ENCODE measurements around the gene TEKT1.

DNA sequence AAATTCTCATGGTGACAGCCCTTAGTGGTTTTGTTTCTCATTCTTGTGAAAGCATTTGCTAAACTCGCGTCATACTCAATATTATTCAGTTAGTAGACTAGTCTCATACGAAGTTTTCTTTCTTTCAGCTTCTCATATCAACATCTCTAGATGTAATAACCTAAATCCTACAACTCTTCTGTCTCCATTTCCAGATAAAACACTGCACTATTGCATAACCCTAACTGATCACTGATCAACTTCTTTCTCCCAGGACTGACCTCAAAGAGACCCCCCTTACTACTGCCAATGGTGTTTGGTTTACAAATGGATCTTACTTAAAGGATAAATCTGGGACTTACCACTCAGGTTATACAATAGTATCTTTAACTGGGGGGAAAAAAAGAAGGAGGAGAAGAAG lies 36.3 kb upstream of the TEKT1 start:
- TF ChIP-seq ZNF112 (tag by site-specific recombination; IDR thresholded peaks at IDR 0.05): no peak
- no peak for TF ChIP-seq YY1 (tag by site-specific recombination; IDR thresholded peaks at IDR 0.05)
- TF ChIP-seq, protein P1, sequence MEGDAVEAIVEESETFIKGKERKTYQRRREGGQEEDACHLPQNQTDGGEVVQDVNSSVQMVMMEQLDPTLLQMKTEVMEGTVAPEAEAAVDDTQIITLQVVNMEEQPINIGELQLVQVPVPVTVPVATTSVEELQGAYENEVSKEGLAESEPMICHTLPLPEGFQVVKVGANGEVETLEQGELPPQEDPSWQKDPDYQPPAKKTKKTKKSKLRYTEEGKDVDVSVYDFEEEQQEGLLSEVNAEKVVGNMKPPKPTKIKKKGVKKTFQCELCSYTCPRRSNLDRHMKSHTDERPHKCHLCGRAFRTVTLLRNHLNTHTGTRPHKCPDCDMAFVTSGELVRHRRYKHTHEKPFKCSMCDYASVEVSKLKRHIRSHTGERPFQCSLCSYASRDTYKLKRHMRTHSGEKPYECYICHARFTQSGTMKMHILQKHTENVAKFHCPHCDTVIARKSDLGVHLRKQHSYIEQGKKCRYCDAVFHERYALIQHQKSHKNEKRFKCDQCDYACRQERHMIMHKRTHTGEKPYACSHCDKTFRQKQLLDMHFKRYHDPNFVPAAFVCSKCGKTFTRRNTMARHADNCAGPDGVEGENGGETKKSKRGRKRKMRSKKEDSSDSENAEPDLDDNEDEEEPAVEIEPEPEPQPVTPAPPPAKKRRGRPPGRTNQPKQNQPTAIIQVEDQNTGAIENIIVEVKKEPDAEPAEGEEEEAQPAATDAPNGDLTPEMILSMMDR (tag by site-specific recombination; IDR thresholded peaks at IDR 0.05): no peak
- no peak for TF ChIP-seq ZNF571 (tag by site-specific recombination; IDR thresholded peaks at IDR 0.05)
- no peak for TF ChIP-seq ZNF114 (tag by site-specific recombination; IDR thresholded peaks at IDR 0.05)
- TF ChIP-seq, protein P2, sequence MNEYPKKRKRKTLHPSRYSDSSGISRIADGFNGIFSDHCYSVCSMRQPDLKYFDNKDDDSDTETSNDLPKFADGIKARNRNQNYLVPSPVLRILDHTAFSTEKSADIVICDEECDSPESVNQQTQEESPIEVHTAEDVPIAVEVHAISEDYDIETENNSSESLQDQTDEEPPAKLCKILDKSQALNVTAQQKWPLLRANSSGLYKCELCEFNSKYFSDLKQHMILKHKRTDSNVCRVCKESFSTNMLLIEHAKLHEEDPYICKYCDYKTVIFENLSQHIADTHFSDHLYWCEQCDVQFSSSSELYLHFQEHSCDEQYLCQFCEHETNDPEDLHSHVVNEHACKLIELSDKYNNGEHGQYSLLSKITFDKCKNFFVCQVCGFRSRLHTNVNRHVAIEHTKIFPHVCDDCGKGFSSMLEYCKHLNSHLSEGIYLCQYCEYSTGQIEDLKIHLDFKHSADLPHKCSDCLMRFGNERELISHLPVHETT (tag by site-specific recombination; IDR thresholded peaks at IDR 0.05): no peak
- TF ChIP-seq, protein P3, sequence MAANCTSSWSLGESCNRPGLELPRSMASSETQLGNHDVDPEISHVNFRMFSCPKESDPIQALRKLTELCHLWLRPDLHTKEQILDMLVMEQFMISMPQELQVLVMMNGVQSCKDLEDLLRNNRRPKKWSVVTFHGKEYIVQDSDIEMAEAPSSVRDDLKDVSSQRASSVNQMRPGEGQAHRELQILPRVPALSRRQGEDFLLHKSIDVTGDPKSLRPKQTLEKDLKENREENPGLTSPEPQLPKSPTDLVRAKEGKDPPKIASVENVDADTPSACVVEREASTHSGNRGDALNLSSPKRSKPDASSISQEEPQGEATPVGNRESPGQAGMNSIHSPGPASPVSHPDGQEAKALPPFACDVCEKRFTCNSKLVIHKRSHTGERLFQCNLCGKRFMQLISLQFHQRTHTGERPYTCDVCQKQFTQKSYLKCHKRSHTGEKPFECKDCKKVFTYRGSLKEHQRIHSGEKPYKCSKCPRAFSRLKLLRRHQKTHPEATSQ (tag by site-specific recombination; IDR thresholded peaks at IDR 0.05): no peak
- TF ChIP-seq ZNF133 (tag by site-specific recombination; IDR thresholded peaks at IDR 0.05): no peak
- TF ChIP-seq, protein P4, sequence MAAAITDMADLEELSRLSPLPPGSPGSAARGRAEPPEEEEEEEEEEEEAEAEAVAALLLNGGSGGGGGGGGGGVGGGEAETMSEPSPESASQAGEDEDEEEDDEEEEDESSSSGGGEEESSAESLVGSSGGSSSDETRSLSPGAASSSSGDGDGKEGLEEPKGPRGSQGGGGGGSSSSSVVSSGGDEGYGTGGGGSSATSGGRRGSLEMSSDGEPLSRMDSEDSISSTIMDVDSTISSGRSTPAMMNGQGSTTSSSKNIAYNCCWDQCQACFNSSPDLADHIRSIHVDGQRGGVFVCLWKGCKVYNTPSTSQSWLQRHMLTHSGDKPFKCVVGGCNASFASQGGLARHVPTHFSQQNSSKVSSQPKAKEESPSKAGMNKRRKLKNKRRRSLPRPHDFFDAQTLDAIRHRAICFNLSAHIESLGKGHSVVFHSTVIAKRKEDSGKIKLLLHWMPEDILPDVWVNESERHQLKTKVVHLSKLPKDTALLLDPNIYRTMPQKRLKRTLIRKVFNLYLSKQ (tag by site-specific recombination; IDR thresholded peaks at IDR 0.05; ENCODE audit: borderline replicate concordance): no peak
- no peak for TF ChIP-seq ZNF558 (tag by site-specific recombination; IDR thresholded peaks at IDR 0.05)
- TF ChIP-seq ZNF561 (tag by site-specific recombination; IDR thresholded peaks at IDR 0.05; ENCODE audit: borderline replicate concordance): no peak
- TF ChIP-seq ZFP41 (tag by site-specific recombination; IDR thresholded peaks at IDR 0.05; ENCODE audit: borderline replicate concordance): no peak
- TF ChIP-seq, protein P5, sequence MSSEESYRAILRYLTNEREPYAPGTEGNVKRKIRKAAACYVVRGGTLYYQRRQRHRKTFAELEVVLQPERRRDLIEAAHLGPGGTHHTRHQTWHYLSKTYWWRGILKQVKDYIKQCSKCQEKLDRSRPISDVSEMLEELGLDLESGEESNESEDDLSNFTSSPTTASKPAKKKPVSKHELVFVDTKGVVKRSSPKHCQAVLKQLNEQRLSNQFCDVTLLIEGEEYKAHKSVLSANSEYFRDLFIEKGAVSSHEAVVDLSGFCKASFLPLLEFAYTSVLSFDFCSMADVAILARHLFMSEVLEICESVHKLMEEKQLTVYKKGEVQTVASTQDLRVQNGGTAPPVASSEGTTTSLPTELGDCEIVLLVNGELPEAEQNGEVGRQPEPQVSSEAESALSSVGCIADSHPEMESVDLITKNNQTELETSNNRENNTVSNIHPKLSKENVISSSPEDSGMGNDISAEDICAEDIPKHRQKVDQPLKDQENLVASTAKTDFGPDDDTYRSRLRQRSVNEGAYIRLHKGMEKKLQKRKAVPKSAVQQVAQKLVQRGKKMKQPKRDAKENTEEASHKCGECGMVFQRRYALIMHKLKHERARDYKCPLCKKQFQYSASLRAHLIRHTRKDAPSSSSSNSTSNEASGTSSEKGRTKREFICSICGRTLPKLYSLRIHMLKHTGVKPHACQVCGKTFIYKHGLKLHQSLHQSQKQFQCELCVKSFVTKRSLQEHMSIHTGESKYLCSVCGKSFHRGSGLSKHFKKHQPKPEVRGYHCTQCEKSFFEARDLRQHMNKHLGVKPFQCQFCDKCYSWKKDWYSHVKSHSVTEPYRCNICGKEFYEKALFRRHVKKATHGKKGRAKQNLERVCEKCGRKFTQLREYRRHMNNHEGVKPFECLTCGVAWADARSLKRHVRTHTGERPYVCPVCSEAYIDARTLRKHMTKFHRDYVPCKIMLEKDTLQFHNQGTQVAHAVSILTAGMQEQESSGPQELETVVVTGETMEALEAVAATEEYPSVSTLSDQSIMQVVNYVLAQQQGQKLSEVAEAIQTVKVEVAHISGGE (tag by site-specific recombination; conservative IDR thresholded peaks at IDR 0.05; ENCODE audit: low read depth): no peak

All from HEK293 (cell line).